ENCODE results near the gene RAE1. TPM values are rescaled to one million over a fixed set of nuclear protein-coding genes. Genes with fewer than 3 reads are reported as not detected.
A peak's percentile ranks its signal among the peaks of the same experiment; 100 is the strongest.

Gene RAE1
- total RNA-seq, 1 donor from 2014 or later: 44.6 TPM

- Mint-ChIP-seq H3K27ac (no peak overlapping the region), H3K27me3 (peaks cover 7% of the 10 kb centered on the region), H3K9me3 (ENCODE audit: low read depth) (no peaks in the 10 kb centered on the region), H3K4me1 (ENCODE audit: low read depth) (peaks cover 19% of the 10 kb centered on the region), H3K4me3 (ENCODE audit: low read depth) (peak overlapping the region; percentile 69), H3K36me3 (ENCODE audit: insufficient read depth) (peaks cover 6% of the 10 kb centered on the region)
- TF ChIP-seq CTCF (IDR thresholded peaks at IDR 0.05; ENCODE audit: unreplicated experiment): peak; percentile 50
- DNase-seq (ENCODE audit: low spot score, unreplicated experiment): peak; percentile 54
Observed at GRCh38 chr20:57388953-57389694, 38.1 kb downstream of the RAE1 start.

GRCh38 chr20:57389695-57390603 is 38.9 kb downstream of the RAE1 start:
- no peak overlapping the region for H3K27ac Mint-ChIP-seq

GRCh38 chr20:57390604-57391438 is 39.8 kb downstream of the RAE1 start, which contains the start of gene RBM38:
Gene RBM38, plus strand, starts transcription at chr20:57391396. Its CDS starts 186 bp downstream, at chr20:57391582.
- TF ChIP-seq CTCF (IDR thresholded peaks at IDR 0.05; ENCODE audit: unreplicated experiment): no peak
- peaks cover 21% of the 10 kb centered on the region for H3K4me1 Mint-ChIP-seq (ENCODE audit: low read depth)
- peak; percentile 62 for DNase-seq (ENCODE audit: low spot score, unreplicated experiment)

More at GRCh38 chr20:57389695-57390603, 38.9 kb downstream of the RAE1 start:
- H3K4me1 Mint-ChIP-seq (ENCODE audit: low read depth): peaks cover 19% of the 10 kb centered on the region
- TF ChIP-seq CTCF (IDR thresholded peaks at IDR 0.05; ENCODE audit: unreplicated experiment): no peak
- no peak for DNase-seq (ENCODE audit: low spot score, unreplicated experiment)
- peaks cover 7% of the 10 kb centered on the region for H3K27me3 Mint-ChIP-seq
- H3K36me3 Mint-ChIP-seq (ENCODE audit: insufficient read depth): peaks cover 5% of the 10 kb centered on the region
- no peaks in the 10 kb centered on the region for H3K9me3 Mint-ChIP-seq (ENCODE audit: low read depth)
- peak overlapping the region; percentile 47 for H3K4me3 Mint-ChIP-seq (ENCODE audit: low read depth)

GRCh38 chr20:57391439-57392301 is 40.6 kb downstream of the RAE1 start:
- Mint-ChIP-seq H3K4me3 (ENCODE audit: low read depth) (peak overlapping the region; percentile 80), H3K4me1 (ENCODE audit: low read depth) (peaks cover 23% of the 10 kb centered on the region), H3K27ac (no peak overlapping the region), H3K9me3 (ENCODE audit: low read depth) (no peaks in the 10 kb centered on the region), H3K27me3 (peaks cover 7% of the 10 kb centered on the region), H3K36me3 (ENCODE audit: insufficient read depth) (peaks cover 8% of the 10 kb centered on the region)
- peak; percentile 20 for DNase-seq (ENCODE audit: low spot score, unreplicated experiment)
- no peak for TF ChIP-seq CTCF (IDR thresholded peaks at IDR 0.05; ENCODE audit: unreplicated experiment)

More at GRCh38 chr20:57390604-57391438, 39.8 kb downstream of the RAE1 start, which contains the start of gene RBM38:
- peaks cover 7% of the 10 kb centered on the region for H3K27me3 Mint-ChIP-seq
- H3K4me3 Mint-ChIP-seq (ENCODE audit: low read depth): peak within 1 kb of the TSS; percentile 80
- H3K36me3 Mint-ChIP-seq (ENCODE audit: insufficient read depth): peaks cover 7% of the 10 kb centered on the region
- H3K9me3 Mint-ChIP-seq (ENCODE audit: low read depth): no peaks in the 10 kb centered on the region
- peak within 1 kb of the TSS; percentile 93 for H3K27ac Mint-ChIP-seq

All from progenitor cell of endocrine pancreas (in vitro differentiated cells).